Measurements from ENCODE around the gene NOS3. TPM values are rescaled to one million over a fixed set of nuclear protein-coding genes. Genes with fewer than 3 reads are reported as not detected.

The NOS3 gene
- total RNA-seq, 1 experiment from 2014 or later = 59.8 TPM

GRCh38 chr7:150967349-150967748, 23.5 kb upstream of the NOS3 start:
- Histone ChIP-seq H3K4me3 (ENCODE audit: low read length) (no peak overlapping the region), H3K9me3 (ENCODE audit: low read length) (no peaks in the 10 kb centered on the region), H2AFZ (ENCODE audit: low read length) (no peak overlapping the region), H3K4me2 (ENCODE audit: low read depth, low read length, poor library complexity, severe bottlenecking) (no peak overlapping the region), H3K9ac (ENCODE audit: low read length) (no peak overlapping the region), H3K27me3 (ENCODE audit: low read length) (no peaks in the 10 kb centered on the region), H4K20me1 (ENCODE audit: insufficient read depth, low read depth, low read length) (no peaks in the 10 kb centered on the region), H3K9me2 (replicated peaks; ENCODE audit: insufficient read depth, low read length) (no peaks in the 10 kb centered on the region), H3K4me1 (ENCODE audit: low read length) (no peaks in the 10 kb centered on the region), H3K79me2 (ENCODE audit: low read length) (no peaks in the 10 kb centered on the region), H3K36me3 (ENCODE audit: insufficient read depth, low read length) (no peaks in the 10 kb centered on the region), H3K27ac (ENCODE audit: low read length) (no peak overlapping the region)
- no peak for DNase-seq

DNA sequence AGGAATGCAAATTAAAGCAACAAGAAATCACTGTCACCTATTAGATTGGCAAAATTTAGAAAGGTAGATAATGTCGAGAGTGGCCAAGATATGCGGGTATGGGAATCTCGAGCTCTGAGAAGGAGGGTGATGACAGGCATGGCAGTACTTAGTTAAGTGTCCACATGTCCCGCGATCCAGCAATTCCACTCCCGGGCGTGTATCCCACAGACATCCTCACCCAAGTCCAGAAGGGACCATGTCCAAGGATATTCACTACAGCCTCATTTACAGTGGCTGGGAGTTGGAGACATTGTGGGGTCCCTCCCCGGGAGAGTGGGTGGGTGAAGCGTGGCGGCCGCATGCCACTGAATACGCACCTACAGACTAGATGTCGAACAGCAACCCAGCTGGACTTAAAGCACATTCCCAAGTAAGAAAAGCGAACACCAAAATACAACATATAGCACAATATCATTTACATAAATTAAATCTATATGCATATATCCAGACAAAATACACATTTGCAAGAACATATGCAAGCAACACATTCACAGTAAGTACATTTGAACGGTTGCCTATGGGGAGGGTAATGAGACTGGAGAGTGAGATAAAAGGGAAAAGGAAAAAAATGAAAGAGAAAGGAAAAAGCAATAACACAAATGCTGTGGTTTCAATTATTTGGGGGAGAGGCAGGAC, 22.6 kb upstream of the NOS3 start:
- H3K27ac ChIP-seq (ENCODE audit: low read length) = no peak overlapping the region
- H3K4me1 ChIP-seq (ENCODE audit: low read length) = no peaks in the 10 kb centered on the region
- H3K79me2 ChIP-seq (ENCODE audit: low read length) = no peaks in the 10 kb centered on the region
- H3K4me2 ChIP-seq (ENCODE audit: low read depth, low read length, poor library complexity, severe bottlenecking) = no peak overlapping the region
- H2AFZ ChIP-seq (ENCODE audit: low read length) = no peak overlapping the region
- H3K27me3 ChIP-seq (ENCODE audit: low read length) = no peaks in the 10 kb centered on the region
- H3K9ac ChIP-seq (ENCODE audit: low read length) = no peak overlapping the region
- DNase-seq = no peak
- no peaks in the 10 kb centered on the region for H3K36me3 ChIP-seq (ENCODE audit: insufficient read depth, low read length)
- no peaks in the 10 kb centered on the region for H3K9me3 ChIP-seq (ENCODE audit: low read length)
- H3K4me3 ChIP-seq (ENCODE audit: low read length) = no peak overlapping the region
- H3K9me2 ChIP-seq (replicated peaks; ENCODE audit: insufficient read depth, low read length) = no peaks in the 10 kb centered on the region
- no peaks in the 10 kb centered on the region for H4K20me1 ChIP-seq (ENCODE audit: insufficient read depth, low read depth, low read length)

- Histone ChIP-seq H3K27me3 (ENCODE audit: low read length) (no peaks in the 10 kb centered on the region), H3K36me3 (ENCODE audit: insufficient read depth, low read length) (no peaks in the 10 kb centered on the region), H3K9me2 (replicated peaks; ENCODE audit: insufficient read depth, low read length) (no peaks in the 10 kb centered on the region), H3K9ac (ENCODE audit: low read length) (no peak overlapping the region), H3K9me3 (ENCODE audit: low read length) (no peaks in the 10 kb centered on the region), H3K79me2 (ENCODE audit: low read length) (no peaks in the 10 kb centered on the region), H4K20me1 (ENCODE audit: insufficient read depth, low read depth, low read length) (no peaks in the 10 kb centered on the region), H3K27ac (ENCODE audit: low read length) (no peak overlapping the region), H3K4me1 (ENCODE audit: low read length) (no peaks in the 10 kb centered on the region), H3K4me2 (ENCODE audit: low read depth, low read length, poor library complexity, severe bottlenecking) (no peak overlapping the region), H3K4me3 (ENCODE audit: low read length) (no peak overlapping the region), H2AFZ (ENCODE audit: low read length) (no peak overlapping the region)
- no peak for DNase-seq
Measured at GRCh38 chr7:150968734-150969372, 22.0 kb upstream of the NOS3 start.

GRCh38 chr7:150969475-150969874, 21.3 kb upstream of the NOS3 start:
- no peak overlapping the region for H3K4me2 ChIP-seq (ENCODE audit: low read depth, low read length, poor library complexity, severe bottlenecking)
- no peak overlapping the region for H3K27ac ChIP-seq (ENCODE audit: low read length)
- H3K9me3 ChIP-seq (ENCODE audit: low read length) = no peaks in the 10 kb centered on the region
- no peaks in the 10 kb centered on the region for H3K36me3 ChIP-seq (ENCODE audit: insufficient read depth, low read length)
- H3K9ac ChIP-seq (ENCODE audit: low read length) = no peak overlapping the region
- DNase-seq = no peak
- H2AFZ ChIP-seq (ENCODE audit: low read length) = no peak overlapping the region
- no peaks in the 10 kb centered on the region for H3K79me2 ChIP-seq (ENCODE audit: low read length)
- H3K9me2 ChIP-seq (replicated peaks; ENCODE audit: insufficient read depth, low read length) = no peaks in the 10 kb centered on the region
- H4K20me1 ChIP-seq (ENCODE audit: insufficient read depth, low read depth, low read length) = no peaks in the 10 kb centered on the region
- no peaks in the 10 kb centered on the region for H3K27me3 ChIP-seq (ENCODE audit: low read length)
- no peak overlapping the region for H3K4me3 ChIP-seq (ENCODE audit: low read length)
- peaks cover 3% of the 10 kb centered on the region; the same call in 1 of the 2 replicates for H3K4me1 ChIP-seq (ENCODE audit: low read length)

GRCh38 chr7:150970424-150970823, 20.4 kb upstream of the NOS3 start:
- Histone ChIP-seq H3K79me2 (ENCODE audit: low read length) (no peaks in the 10 kb centered on the region), H3K4me1 (ENCODE audit: low read length) (peaks cover 11% of the 10 kb centered on the region), H3K27ac (ENCODE audit: low read length) (no peak overlapping the region), H3K27me3 (ENCODE audit: low read length) (no peaks in the 10 kb centered on the region), H2AFZ (ENCODE audit: low read length) (no peak overlapping the region), H3K4me2 (ENCODE audit: low read depth, low read length, poor library complexity, severe bottlenecking) (no peak overlapping the region), H3K9me3 (ENCODE audit: low read length) (no peaks in the 10 kb centered on the region), H3K36me3 (ENCODE audit: insufficient read depth, low read length) (no peaks in the 10 kb centered on the region), H3K4me3 (ENCODE audit: low read length) (no peak overlapping the region), H3K9ac (ENCODE audit: low read length) (no peak overlapping the region), H4K20me1 (ENCODE audit: insufficient read depth, low read depth, low read length) (no peaks in the 10 kb centered on the region), H3K9me2 (replicated peaks; ENCODE audit: insufficient read depth, low read length) (no peaks in the 10 kb centered on the region)
- DNase-seq = no peak

GRCh38 chr7:150971242-150972022, 19.4 kb upstream of the NOS3 start:
- Histone ChIP-seq H3K9me2 (replicated peaks; ENCODE audit: insufficient read depth, low read length) (no peaks in the 10 kb centered on the region), H3K4me3 (ENCODE audit: low read length) (no peak overlapping the region), H3K27ac (ENCODE audit: low read length) (no peak overlapping the region), H3K9ac (ENCODE audit: low read length) (no peak overlapping the region), H4K20me1 (ENCODE audit: insufficient read depth, low read depth, low read length) (no peaks in the 10 kb centered on the region), H3K36me3 (ENCODE audit: insufficient read depth, low read length) (no peaks in the 10 kb centered on the region), H3K79me2 (ENCODE audit: low read length) (no peaks in the 10 kb centered on the region), H2AFZ (ENCODE audit: low read length) (no peak overlapping the region), H3K4me1 (ENCODE audit: low read length) (peaks cover 14% of the 10 kb centered on the region), H3K27me3 (ENCODE audit: low read length) (no peaks in the 10 kb centered on the region), H3K9me3 (ENCODE audit: low read length) (no peaks in the 10 kb centered on the region), H3K4me2 (ENCODE audit: low read depth, low read length, poor library complexity, severe bottlenecking) (no peak overlapping the region)
- DNase-seq = no peak

GRCh38 chr7:150972023-150972468, 18.8 kb upstream of the NOS3 start:
- no peak overlapping the region for H2AFZ ChIP-seq (ENCODE audit: low read length)
- H3K9me2 ChIP-seq (replicated peaks; ENCODE audit: insufficient read depth, low read length) = no peaks in the 10 kb centered on the region
- no peak overlapping the region for H3K4me3 ChIP-seq (ENCODE audit: low read length)
- H3K79me2 ChIP-seq (ENCODE audit: low read length) = no peaks in the 10 kb centered on the region
- H3K4me2 ChIP-seq (ENCODE audit: low read depth, low read length, poor library complexity, severe bottlenecking) = no peak overlapping the region
- H3K9me3 ChIP-seq (ENCODE audit: low read length) = no peaks in the 10 kb centered on the region
- no peak overlapping the region for H3K27ac ChIP-seq (ENCODE audit: low read length)
- H3K4me1 ChIP-seq (ENCODE audit: low read length) = peaks cover 16% of the 10 kb centered on the region
- H3K36me3 ChIP-seq (ENCODE audit: insufficient read depth, low read length) = no peaks in the 10 kb centered on the region
- H3K27me3 ChIP-seq (ENCODE audit: low read length) = no peaks in the 10 kb centered on the region
- no peaks in the 10 kb centered on the region for H4K20me1 ChIP-seq (ENCODE audit: insufficient read depth, low read depth, low read length)
- no peak overlapping the region for H3K9ac ChIP-seq (ENCODE audit: low read length)
- no peak for DNase-seq

GRCh38 chr7:150972741-150973140, 18.1 kb upstream of the NOS3 start:
- no peak overlapping the region for H3K9ac ChIP-seq (ENCODE audit: low read length)
- no peaks in the 10 kb centered on the region for H3K36me3 ChIP-seq (ENCODE audit: insufficient read depth, low read length)
- no peaks in the 10 kb centered on the region for H4K20me1 ChIP-seq (ENCODE audit: insufficient read depth, low read depth, low read length)
- no peaks in the 10 kb centered on the region for H3K9me3 ChIP-seq (ENCODE audit: low read length)
- H3K27me3 ChIP-seq (ENCODE audit: low read length) = no peaks in the 10 kb centered on the region
- H3K27ac ChIP-seq (ENCODE audit: low read length) = no peak overlapping the region
- peaks cover 21% of the 10 kb centered on the region for H3K4me1 ChIP-seq (ENCODE audit: low read length)
- H3K4me2 ChIP-seq (ENCODE audit: low read depth, low read length, poor library complexity, severe bottlenecking) = no peak overlapping the region
- H3K4me3 ChIP-seq (ENCODE audit: low read length) = no peak overlapping the region
- no peaks in the 10 kb centered on the region for H3K9me2 ChIP-seq (replicated peaks; ENCODE audit: insufficient read depth, low read length)
- H3K79me2 ChIP-seq (ENCODE audit: low read length) = no peaks in the 10 kb centered on the region
- H2AFZ ChIP-seq (ENCODE audit: low read length) = no peak overlapping the region
- no peak for DNase-seq
